Neural cell (in vitro differentiated cells): ENCODE measurements around the gene AKT1.
A peak's percentile ranks its signal among the peaks of the same experiment; 100 is the strongest.

Experiments
- CTCF ChIP-seq: fragments of 450-650 bp; IDR thresholded peaks from 2 replicates; pipeline ENCODE4 v1.5.1; 2014; ENCODE audit warnings: antibody characterized with exemption, mild to moderate bottlenecking, moderate library complexity; ENCODE audit not compliant: poor library complexity, severe bottlenecking
- EP300 ChIP-seq: fragments of 450-650 bp; conservative IDR thresholded peaks from 2 replicates; pipeline ENCODE4 v1.6.1; 2014; ENCODE audit warnings: antibody characterized with exemption, mild to moderate bottlenecking, moderate library complexity; ENCODE audit not compliant: poor library complexity, severe bottlenecking
- EZH2 ChIP-seq: fragments of 200-600, 300-800 bp; shearing (Covaris generic), sonication (generic); IDR thresholded peaks from 2 replicates; pipeline ENCODE4 v1.6.1; 2014; ENCODE audit warnings: antibody characterized with exemption, low read length, borderline replicate concordance, mild to moderate bottlenecking; ENCODE audit not compliant: insufficient read depth, poor library complexity, severe bottlenecking
- MXI1 ChIP-seq: fragments of 450-650 bp; conservative IDR thresholded peaks from 2 replicates; pipeline ENCODE4 v1.6.1; 2014; ENCODE audit warnings: antibody characterized with exemption, mild to moderate bottlenecking; ENCODE audit not compliant: poor library complexity, severe bottlenecking

GRCh38 chr14:104826189-104826860, 30.8 kb upstream of the AKT1 start:
- TF ChIP-seq MXI1 (no peak), CTCF (peak; percentile 58), EZH2 (no peak), EP300 (no peak)
